GM12878 (cell line): ENCODE data around the gene EPHA2. TPM values are rescaled to one million over a fixed set of nuclear protein-coding genes. Genes with fewer than 3 reads are reported as not detected.

Source experiments
- ATAC-seq: fragments of 200-7000 bp; cut with Tn5 transposase; 3 replicates; pipeline ENCODE4 v1.9.1; 2020; ENCODE audit warnings: mild to moderate bottlenecking, moderate library complexity
- BruUV-seq: library from RNA; stranded (reverse); fragments of 400-500 nt; replicated peaks from 2 replicates; lab custom pipeline; 2021; lab: Mats Ljungman, UMichigan
- CTCF ChIA-PET: fragments of 300-600 bp; sonication (Branson Sonifier 250); formaldehyde crosslinking; extraction: SDS; loops from one replicate; lab custom pipeline; 2021; ENCODE audit warnings: inconsistent platforms; lab: Yijun Ruan, JAX
- POLR2A ChIA-PET: fragments of 350-600 bp; formaldehyde crosslinking; extraction: SDS; loops from one replicate; lab custom pipeline; 2021; ENCODE audit warnings: inconsistent platforms; lab: Charles Lee
- RAD21 ChIA-PET: fragments of 300-600 bp; sonication (Branson Sonifier 250); formaldehyde crosslinking; loops from one replicate; lab custom pipeline; 2023; ENCODE audit warnings: antibody characterized with exemption; ENCODE audit not compliant: unreplicated experiment; lab: Charles Lee
- SMC1A ChIA-PET: fragments of 300-600 bp; sonication (Branson Sonifier 250); formaldehyde crosslinking; loops from one replicate; lab custom pipeline; 2023; ENCODE audit not compliant: unreplicated experiment, uncharacterized antibody; lab: Charles Lee
- DNase-seq: peaks from one replicate; pipeline ENCODE4 v3.0.0-alpha.2; 2011; ENCODE audit warnings: low read depth, low spot score
- FAIRE-seq: peaks from 3 replicates; lab custom pipeline; 2011; peaks lifted over from hg19 to GRCh38; lab: Jason Lieb, UNC
- H2AFZ ChIP-seq: 2 replicates; pipeline ENCODE4 v1.6.0; 2011; ENCODE audit warnings: low read depth, low read length, control low read depth; ENCODE audit not compliant: control insufficient read depth
- H3K27ac ChIP-seq: 2 replicates; pipeline ENCODE4 v1.5.1; 2011; ENCODE audit warnings: control low read depth; ENCODE audit not compliant: control insufficient read depth, insufficient read depth
- H3K27me3 ChIP-seq, 2 experiments: replicated peaks in 1 of 2; 2 replicates each; pipeline versions ENCODE4 v1.6.0 to v1.6.1; 2011; ENCODE audit warnings: low read length in 1 of 2; ENCODE audit not compliant: control insufficient read depth in 2 of 2, insufficient read depth in 2 of 2
- H3K36me3 ChIP-seq, 2 experiments: 2 replicates each; pipeline ENCODE4 v1.5.1; 2011; ENCODE audit warnings: low read length in 1 of 2; ENCODE audit not compliant: control insufficient read depth in 2 of 2, insufficient read depth in 2 of 2
- H3K4me1 ChIP-seq: 2 replicates; pipeline ENCODE4 v1.6.1; 2011; ENCODE audit warnings: mild to moderate bottlenecking, low read length, moderate library complexity, mixed read lengths; ENCODE audit not compliant: control insufficient read depth, insufficient read depth
- H3K4me2 ChIP-seq: 2 replicates; pipeline ENCODE4 v1.6.0; 2011; ENCODE audit warnings: control low read depth; ENCODE audit not compliant: control insufficient read depth, insufficient read depth
- H3K4me3 ChIP-seq: fragments of 200-600 bp; sonication (generic); 2 replicates; pipeline ENCODE4 v1.5.1; 2016
- H3K79me2 ChIP-seq: 2 replicates; pipeline ENCODE4 v1.6.0; 2011; ENCODE audit warnings: low read length; ENCODE audit not compliant: control insufficient read depth, insufficient read depth
- H3K9ac ChIP-seq: 2 replicates; pipeline ENCODE4 v1.8.0; 2011; ENCODE audit warnings: low read length, control low read depth, mixed read lengths; ENCODE audit not compliant: control insufficient read depth, insufficient read depth
- H3K9me3 ChIP-seq: replicated peaks from 3 replicates; pipeline ENCODE4 v1.5.1; 2011; ENCODE audit warnings: mild to moderate bottlenecking, low read length; ENCODE audit not compliant: control insufficient read depth, insufficient read depth
- H4K20me1 ChIP-seq: 2 replicates; pipeline ENCODE4 v1.6.0; 2011; ENCODE audit not compliant: control insufficient read depth, insufficient read depth
- CHD4 ChIP-seq: fragments of 200-600 bp; sonication (generic); IDR thresholded peaks from 2 replicates; pipeline ENCODE4 v1.6.1; 2016; ENCODE audit warnings: mild to moderate bottlenecking
- CTCF ChIP-seq, 3 experiments: IDR thresholded peaks in 2 of 3; conservative IDR thresholded peaks in 1 of 3; 2 replicates each; pipeline ENCODE4 v1.5.1; 2011; ENCODE audit warnings: low read depth in 3 of 3, low read length in 3 of 3, mild to moderate bottlenecking in 3 of 3, control low read depth in 2 of 3, moderate library complexity in 2 of 3, inconsistent platforms in 1 of 3, mixed read lengths in 1 of 3; ENCODE audit not compliant: control insufficient read depth in 2 of 3, insufficient read depth in 1 of 3; ENCODE audit errors: extremely low read depth in 1 of 3
- MEF2A ChIP-seq: IDR thresholded peaks from 2 replicates; pipeline ENCODE4 v1.6.1; 2011; ENCODE audit warnings: low read depth, mild to moderate bottlenecking, low read length, moderate library complexity; ENCODE audit not compliant: insufficient read depth
- MLLT1 ChIP-seq: fragments of 450-650 bp; IDR thresholded peaks from 2 replicates; pipeline ENCODE4 v1.6.1; 2016; ENCODE audit warnings: mild to moderate bottlenecking
- MYC ChIP-seq: IDR thresholded peaks from 2 replicates; pipeline ENCODE4 v1.6.1; 2011; ENCODE audit warnings: mild to moderate bottlenecking, low read length, moderate library complexity, inconsistent platforms; ENCODE audit not compliant: insufficient read depth, insufficient replicate concordance, insufficient read length, severe bottlenecking
- NR2F1 ChIP-seq: fragments of 450-650 bp; conservative IDR thresholded peaks from 2 replicates; pipeline ENCODE4 v1.6.1; 2017; ENCODE audit warnings: mild to moderate bottlenecking
- PBX3 ChIP-seq: IDR thresholded peaks from 2 replicates; pipeline ENCODE4 v1.6.1; 2011; ENCODE audit warnings: mild to moderate bottlenecking, low read depth, low read length, moderate library complexity; ENCODE audit not compliant: insufficient replicate concordance
- POLR2AphosphoS5 ChIP-seq: IDR thresholded peaks from 2 replicates; pipeline ENCODE4 v1.6.1; 2011; ENCODE audit warnings: mild to moderate bottlenecking, low read length, inconsistent platforms
- RELB ChIP-seq: fragments of 450-650 bp; IDR thresholded peaks from 2 replicates; pipeline ENCODE4 v1.6.1; 2017; ENCODE audit warnings: low read depth, mild to moderate bottlenecking, moderate library complexity
- REST ChIP-seq: IDR thresholded peaks from 2 replicates; pipeline ENCODE4 v1.6.1; 2012; ENCODE audit warnings: mild to moderate bottlenecking, low read depth, low read length
- SP1 ChIP-seq: IDR thresholded peaks from one replicate; pipeline ENCODE4 v1.6.1; 2011; ENCODE audit warnings: low read depth, low read length
- ZNF207 ChIP-seq: fragments of 450-650 bp; IDR thresholded peaks from 2 replicates; pipeline ENCODE4 v1.6.1; 2014; ENCODE audit warnings: antibody characterized with exemption, mild to moderate bottlenecking, borderline replicate concordance
- ZNF622 ChIP-seq: fragments of 450-650 bp; IDR thresholded peaks from 2 replicates; pipeline ENCODE4 v1.6.1; 2017; ENCODE audit warnings: mild to moderate bottlenecking, inconsistent platforms
- WGBS: methylation state at CpG from one replicate; pipeline ENCODE4 v1.1.6; 2016; ENCODE audit warnings: low lambda C conversion rate; ENCODE audit not compliant: insufficient replicate concordance, insufficient coverage; ENCODE audit errors: missing lambda C conversion rate; 5-methylcytosine and 5-hydroxymethylcytosine counted together
- in situ Hi-C: fragments of 300-500 bp; cut with MboI; formaldehyde crosslinking; loops from 9 replicates; pipeline ENCODE4 v1.14.3; 2018; ENCODE audit warnings: mixed read lengths
- intact Hi-C: fragments of 100-400 bp; cut with micrococcal nuclease; formaldehyde crosslinking; loops from one replicate; pipeline ENCODE4 v1.14.2; 2022; ENCODE audit not compliant: unreplicated experiment
- polyA plus RNA-seq, 11 experiments: library from polyadenylated mRNA; depleted of rRNA in 4 of 11; unstranded in 6 of 11; stranded (reverse) in 5 of 11; fragments of >200 nt; fragmentation: Nextera tagmentation in 4 of 11; fragmentation: Illumina TruSeq in 1 of 11; extraction: Ambion mirVana in 4 of 11; extraction: Trizol in 1 of 11; gene quantifications; 1 replicate in 1 of 11; 2 replicates in 10 of 11; pipeline versions ENCODE4 v1.2.1 to v1.2.3, GENCODE V29; 2011 to 2016; ENCODE audit warnings: inconsistent platforms in 2 of 11, missing spikeins in 2 of 11, low read depth in 1 of 11
- total RNA-seq, 4 experiments: library from RNA; depleted of rRNA in 3 of 4; stranded (reverse); fragments of >200 nt in 3 of 4; fragmentation: Illumina TruSeq in 1 of 4; extraction: Trizol in 1 of 4; gene quantifications; 2 replicates each; pipeline versions ENCODE4 v1.2.1 to v1.2.3, GENCODE V29; 2013 to 2021

The EPHA2 gene
- total and polyA plus RNA-seq, 10 of the 15 experiments (the other 5 are each of a cell fraction or from before 2014, with no cell fraction given), result 0.04 to 0.51 (median 0.23) TPM; not detected in 2

GRCh38 chr1:16142383-16142995 is 13.4 kb downstream of the EPHA2 start:
- Histone ChIP-seq H3K27me3 (no peaks in the 10 kb centered on the region), H3K4me1 (peaks cover 17% of the 10 kb centered on the region), H3K9me3 (no peaks in the 10 kb centered on the region), H2AFZ (no peak overlapping the region), H3K79me2 (no peaks in the 10 kb centered on the region), H3K36me3 (no peaks in the 10 kb centered on the region), H3K27ac (no peak overlapping the region), H3K4me3 (no peak overlapping the region), H3K4me2 (no peak overlapping the region), H3K9ac (no peak overlapping the region), H4K20me1 (no peaks in the 10 kb centered on the region)
- FAIRE-seq (no peak), DNase-seq (no peak), ATAC-seq (no peak)
- RAD21 ChIA-PET, result no interaction called here
- BruUV-seq, result no TSS peak
- intact Hi-C loops, result no loop called here
- CTCF ChIA-PET, result no interaction called here
- SMC1A ChIA-PET, result no interaction called here
- POLR2A ChIA-PET, result no interaction called here
- in situ Hi-C loops, result no loop called here
- WGBS, result 40% methylated on average over 4 of the region's 5 CpGs
- TF ChIP-seq CTCF (IDR thresholded peaks at IDR 0.05 in 2 of 3, conservative IDR thresholded peaks at IDR 0.05 in 1 of 3; ENCODE audit: control insufficient read depth in 2 of 3, extremely low read depth in 1 of 3, insufficient read depth in 1 of 3, low read depth in 3 of 3, low read length in 3 of 3) (no peak), CHD4 (no peak), SP1 (no peak), POLR2AphosphoS5 (no peak), REST (no peak), ZNF622 (no peak), ZNF207 (no peak), RELB (no peak), MYC (no peak), NR2F1 (no peak), MEF2A (no peak), PBX3 (no peak), MLLT1 (no peak)
